Stimulated activated CD4-positive, alpha-beta T cell treated with anti-CD3 and anti-CD28 coated beads, Interleukin-4, amount 100 ng/mL, for 1 hour (primary cell): Measurements from ENCODE around the gene HNRNPH1.
"Not testable (repeated sequence)": the region's sequence is repeated elsewhere in the genome, so short reads cannot be mapped to it uniquely, and the experiment has no call there.

Experiments
- DNase-seq: peaks from one replicate; pipeline ENCODE4 v3.0.0-alpha.2; 2020

Gene HNRNPH1, protein sequence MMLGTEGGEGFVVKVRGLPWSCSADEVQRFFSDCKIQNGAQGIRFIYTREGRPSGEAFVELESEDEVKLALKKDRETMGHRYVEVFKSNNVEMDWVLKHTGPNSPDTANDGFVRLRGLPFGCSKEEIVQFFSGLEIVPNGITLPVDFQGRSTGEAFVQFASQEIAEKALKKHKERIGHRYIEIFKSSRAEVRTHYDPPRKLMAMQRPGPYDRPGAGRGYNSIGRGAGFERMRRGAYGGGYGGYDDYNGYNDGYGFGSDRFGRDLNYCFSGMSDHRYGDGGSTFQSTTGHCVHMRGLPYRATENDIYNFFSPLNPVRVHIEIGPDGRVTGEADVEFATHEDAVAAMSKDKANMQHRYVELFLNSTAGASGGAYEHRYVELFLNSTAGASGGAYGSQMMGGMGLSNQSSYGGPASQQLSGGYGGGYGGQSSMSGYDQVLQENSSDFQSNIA

GRCh38 chr5:179623003-179623905, at the start of gene HNRNPH1:
Gene HNRNPH1, minus strand, starts transcription at chr5:179623671. Its CDS starts 538 bp downstream, at chr5:179623133.
- peak; percentile 96 for DNase-seq

DNA sequence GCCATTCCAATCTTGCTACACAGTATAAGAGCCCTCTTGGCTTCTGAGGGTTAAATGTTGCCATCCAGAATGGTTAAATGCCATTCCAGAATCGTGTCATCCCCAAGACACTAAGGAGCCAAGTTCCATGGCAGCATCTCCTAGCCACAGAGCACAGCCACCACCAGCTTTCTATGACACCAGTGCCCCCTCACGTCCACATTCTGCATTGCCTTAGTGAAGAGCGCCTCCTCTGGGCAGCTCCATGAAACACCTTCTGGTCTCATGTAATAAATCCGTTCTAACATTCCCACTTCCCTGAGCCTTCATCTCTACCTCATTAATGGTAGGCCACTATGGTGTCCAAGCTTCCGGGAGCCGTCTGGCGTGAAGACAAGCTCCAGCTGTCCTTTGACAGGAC, 44.9 kb upstream of the HNRNPH1 start:
- DNase-seq = peak; percentile 15

GRCh38 chr5:179661647-179662046, 38.2 kb upstream of the HNRNPH1 start:
- DNase-seq = not testable (repeated sequence)

GRCh38 chr5:179658179-179658856, 34.8 kb upstream of the HNRNPH1 start:
- not testable (repeated sequence) for DNase-seq

DNA sequence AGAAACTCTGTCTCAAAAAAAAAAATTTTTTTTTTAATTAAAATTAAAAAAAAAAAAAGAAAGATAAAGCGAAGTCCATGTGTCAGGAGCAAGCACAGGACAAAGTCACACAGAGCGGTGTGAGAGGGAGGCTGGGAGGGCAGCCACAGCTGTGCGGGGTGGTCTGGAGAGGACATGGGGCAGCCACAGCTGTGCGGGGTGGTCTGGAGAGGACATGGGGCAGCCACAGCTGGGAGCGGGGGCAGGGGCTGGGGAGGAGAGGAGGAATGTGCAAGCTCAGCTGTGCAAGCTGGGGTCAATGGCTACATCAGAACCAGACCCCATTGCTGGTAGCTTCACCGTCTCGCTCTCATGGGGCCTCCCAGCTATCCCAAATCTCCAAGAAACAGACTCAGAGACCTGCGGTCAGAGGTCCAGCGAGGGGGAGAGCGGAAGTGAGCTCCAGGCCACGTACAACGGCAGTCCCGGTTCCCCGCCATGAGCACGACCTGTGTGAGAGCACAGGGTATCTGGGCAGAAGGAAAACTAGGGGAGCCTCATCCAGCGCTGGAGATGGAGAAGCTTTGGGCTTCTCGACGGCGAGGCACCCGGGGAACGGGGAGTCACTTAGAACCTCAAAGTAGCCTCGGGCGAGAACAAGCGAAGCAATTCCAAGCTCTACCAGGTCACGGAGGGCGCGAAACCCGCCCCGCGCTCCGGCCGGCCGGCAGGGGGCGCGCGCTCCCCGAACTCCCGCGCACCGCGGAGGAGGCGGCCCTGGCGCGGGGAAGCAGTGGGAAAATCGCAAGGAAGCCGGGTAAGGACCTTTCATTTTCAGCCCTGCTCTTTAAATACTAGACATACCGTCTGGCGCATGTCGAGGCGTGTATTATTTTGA, 34.1 kb upstream of the HNRNPH1 start:
- peak; percentile 8 for DNase-seq

DNA sequence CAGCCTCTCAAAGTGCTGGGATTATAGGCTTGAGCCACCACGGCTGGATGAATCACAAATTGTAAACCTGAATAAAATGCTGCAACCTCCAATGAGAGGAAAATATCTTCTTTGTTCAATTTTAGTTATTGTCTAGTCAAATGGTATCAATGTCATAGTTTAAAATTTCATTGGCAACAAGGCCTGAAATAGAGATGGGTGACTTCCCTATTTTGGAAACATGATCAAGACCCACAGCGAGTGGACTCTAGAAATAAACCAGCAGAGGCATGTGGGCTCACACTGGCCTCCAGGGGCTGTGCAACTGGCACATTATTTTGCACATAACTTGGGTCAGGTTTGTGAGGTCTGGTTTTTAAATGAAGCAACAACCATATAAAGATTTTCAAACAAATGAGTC, 29.7 kb upstream of the HNRNPH1 start:
- not testable (repeated sequence) for DNase-seq

- DNase-seq = not testable (repeated sequence)
Observed at GRCh38 chr5:179650245-179650644, 26.8 kb upstream of the HNRNPH1 start.

GRCh38 chr5:179649166-179649703, 25.8 kb upstream of the HNRNPH1 start:
- DNase-seq = not testable (repeated sequence)

- DNase-seq = no peak
Observed at GRCh38 chr5:179648410-179648809, 24.9 kb upstream of the HNRNPH1 start.

GRCh38 chr5:179644766-179645165, 21.3 kb upstream of the HNRNPH1 start:
- DNase-seq = not testable (repeated sequence)

- DNase-seq = not testable (repeated sequence)
Observed at GRCh38 chr5:179643141-179643920, 19.9 kb upstream of the HNRNPH1 start.

- DNase-seq = not testable (repeated sequence)
Observed at GRCh38 chr5:179642626-179643025, 19.2 kb upstream of the HNRNPH1 start.

- DNase-seq = not testable (repeated sequence)
Observed at GRCh38 chr5:179641745-179642144, 18.3 kb upstream of the HNRNPH1 start.

- DNase-seq = not testable (repeated sequence)
Observed at GRCh38 chr5:179639296-179639695, 15.8 kb upstream of the HNRNPH1 start.

- not testable (repeated sequence) for DNase-seq
Observed at GRCh38 chr5:179634370-179635172, 11.1 kb upstream of the HNRNPH1 start.

- DNase-seq = not testable (repeated sequence)
Observed at GRCh38 chr5:179633501-179634369, 10.3 kb upstream of the HNRNPH1 start.

DNA sequence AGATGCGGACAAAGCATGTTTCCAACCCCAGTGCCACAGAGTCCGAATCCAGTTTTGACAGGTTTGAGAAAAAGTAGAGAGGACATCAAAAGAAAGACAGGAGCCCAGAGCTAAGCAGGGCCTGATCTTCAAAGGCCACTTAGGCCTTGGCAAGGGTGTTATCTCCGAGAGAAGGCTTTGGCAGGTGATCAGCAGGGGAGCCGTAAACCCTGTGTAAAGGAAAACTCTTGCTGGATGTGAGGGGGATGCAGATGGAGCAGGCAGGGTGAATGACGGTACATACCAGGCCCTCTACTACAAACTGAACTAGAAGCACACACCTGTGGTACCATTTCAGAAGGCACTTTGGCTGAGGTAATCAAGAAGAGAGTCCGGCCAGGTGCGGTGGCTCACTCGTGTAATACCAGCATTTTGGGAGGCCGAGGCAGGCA, 1.4 kb upstream of the HNRNPH1 start:
- no peak for DNase-seq

GRCh38 chr5:179623906-179624741, 653 bp upstream of the HNRNPH1 start:
- DNase-seq = peak; percentile 47
